Iris pigment epithelial cell (primary cell): ENCODE data around the gene ALG2.

ENCODE experiments used
- DNase-seq: peaks from one replicate; pipeline ENCODE4 v3.0.0-alpha.2; 2011; ENCODE audit warnings: low read depth

Gene ALG2

DNA sequence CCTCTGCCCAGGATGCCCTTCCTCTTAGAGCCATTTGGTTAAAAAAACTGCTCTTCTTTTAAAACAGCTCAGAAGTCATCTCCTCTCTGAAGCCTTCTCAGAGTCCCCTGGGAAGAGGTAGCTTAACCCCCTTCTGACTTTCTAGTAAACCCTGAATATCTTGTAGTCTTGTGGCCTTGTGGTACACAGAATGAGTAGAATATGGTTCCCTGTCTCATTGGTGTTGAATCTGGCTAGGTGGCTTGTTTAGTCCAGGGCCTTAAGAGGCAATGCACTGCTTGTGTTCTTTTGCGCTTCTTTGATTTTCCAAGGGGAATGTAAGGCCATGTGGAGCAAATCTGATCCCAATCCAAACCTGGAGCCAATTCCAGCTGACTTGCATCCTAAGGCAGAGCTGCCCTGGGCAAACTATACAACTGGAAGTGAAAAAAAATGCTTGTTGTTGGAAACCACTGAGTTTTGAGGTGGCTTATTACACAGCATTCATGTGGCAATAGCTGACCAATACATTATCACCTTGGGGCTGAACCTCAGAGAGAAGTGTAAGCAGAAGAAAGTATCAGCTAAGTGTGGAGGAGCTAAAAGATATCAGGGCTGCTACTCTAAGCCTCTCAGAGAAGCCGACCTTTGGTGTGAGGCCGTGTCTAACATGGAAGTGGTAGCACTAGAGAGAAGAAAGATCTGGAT is 31.0 kb downstream of the ALG2 start:
- DNase-seq, result no peak

DNA sequence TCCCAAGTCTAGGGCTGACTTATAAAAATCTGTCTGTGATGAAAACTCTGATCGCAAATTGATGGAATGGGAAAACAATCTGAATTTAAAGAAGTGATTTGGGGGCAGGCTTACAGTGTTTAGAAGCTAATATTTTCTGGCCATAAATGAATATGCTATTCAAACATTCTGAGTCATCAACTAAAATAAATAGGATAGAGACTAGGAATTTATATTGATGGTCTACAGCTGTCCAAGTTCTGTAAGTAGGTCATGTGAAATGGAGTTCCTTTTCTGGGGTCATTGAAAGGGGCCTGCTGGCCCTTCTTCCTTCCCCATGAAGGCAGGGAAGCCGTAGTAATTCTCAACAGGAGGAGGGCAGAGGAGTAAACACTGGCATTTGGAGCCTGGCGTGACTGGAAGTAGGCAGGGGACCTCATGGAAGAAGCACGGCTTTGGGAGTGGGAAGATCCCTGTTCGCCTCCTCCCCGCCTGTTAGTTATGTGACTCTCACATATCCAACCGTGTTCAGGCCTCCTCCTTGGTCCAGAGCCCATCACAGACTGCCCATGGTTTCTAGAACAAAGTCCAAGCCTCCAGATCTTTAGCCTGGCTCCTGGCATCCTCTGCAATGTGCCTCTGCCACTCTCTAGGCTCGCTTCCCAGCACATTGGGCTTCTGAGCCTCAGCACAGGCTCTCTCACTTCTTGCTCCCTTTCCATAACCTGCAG is 31.7 kb downstream of the ALG2 start:
- DNase-seq, result peak; percentile 5

DNA sequence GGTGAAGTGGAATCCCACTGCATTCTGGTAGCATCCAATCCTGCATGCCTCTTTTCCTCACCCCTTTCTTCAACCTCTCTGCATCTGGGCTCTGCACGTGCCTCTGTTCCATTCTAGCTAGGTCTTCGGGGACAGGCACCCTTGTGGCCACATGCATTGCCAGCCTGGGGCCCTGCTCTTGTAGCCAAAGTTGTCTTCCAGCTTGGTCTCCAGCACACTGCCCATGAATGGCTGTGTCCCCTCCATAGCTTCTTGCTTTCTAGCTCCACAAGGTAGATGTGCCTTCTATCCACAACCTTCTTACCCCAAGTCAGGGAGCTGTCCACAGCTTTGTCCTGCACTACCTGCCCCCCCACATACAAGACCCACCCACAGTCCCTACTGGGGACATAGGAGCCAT is 32.6 kb downstream of the ALG2 start:
- no peak for DNase-seq

DNA sequence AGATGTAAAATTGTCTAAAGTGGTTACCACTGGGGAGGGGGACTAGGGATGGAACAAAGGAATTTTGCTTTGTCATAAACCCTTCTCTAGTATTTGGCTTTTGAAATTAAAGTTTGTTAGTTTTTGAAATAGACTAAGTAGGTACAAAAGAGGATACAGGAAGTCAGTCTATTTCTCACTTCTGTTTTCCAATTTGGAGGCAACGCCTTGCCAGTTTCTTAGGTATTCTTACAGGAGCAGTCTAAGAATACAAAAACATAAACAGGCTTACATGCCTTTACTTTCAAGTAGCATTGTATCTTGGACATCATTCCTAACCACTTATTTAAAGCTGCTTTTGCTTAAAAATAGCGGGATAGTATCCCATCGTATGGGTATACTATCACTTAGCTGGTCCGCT is 34.4 kb downstream of the ALG2 start:
- DNase-seq, result no peak

DNA sequence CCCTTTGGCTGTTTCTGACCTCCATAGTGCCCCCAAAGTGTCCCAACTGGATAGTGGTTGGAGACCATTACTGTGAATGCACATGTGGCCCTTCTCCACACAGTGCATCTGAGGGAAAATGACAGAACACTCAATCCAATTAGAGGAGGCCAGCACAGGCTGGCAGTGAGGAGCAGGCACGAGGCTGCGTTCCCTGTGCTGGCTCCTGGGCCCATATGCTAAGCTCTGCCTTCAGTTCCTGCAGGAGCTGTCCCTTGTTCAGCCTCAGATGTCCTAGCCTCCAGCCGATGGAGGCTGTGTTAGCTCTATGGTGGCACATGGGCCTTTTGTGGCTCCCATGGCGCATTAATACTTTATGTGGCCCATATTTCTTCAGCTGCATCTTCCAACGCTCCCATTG is 35.8 kb downstream of the ALG2 start:
- no peak for DNase-seq

DNA sequence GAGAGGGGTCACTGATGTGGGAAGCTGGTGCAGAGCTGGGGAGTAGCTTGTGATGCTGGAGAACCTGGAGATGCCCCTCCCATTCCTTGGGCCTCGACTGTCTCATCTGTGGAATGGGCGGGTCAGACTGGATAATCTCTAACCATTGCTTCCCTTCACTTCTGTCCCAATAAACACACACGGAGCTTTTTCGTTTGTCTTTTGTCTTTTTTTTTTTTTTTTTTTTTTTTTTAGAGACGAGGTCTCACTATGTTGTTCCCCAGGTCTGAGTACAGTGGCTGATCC is 36.5 kb downstream of the ALG2 start:
- no peak for DNase-seq

DNA sequence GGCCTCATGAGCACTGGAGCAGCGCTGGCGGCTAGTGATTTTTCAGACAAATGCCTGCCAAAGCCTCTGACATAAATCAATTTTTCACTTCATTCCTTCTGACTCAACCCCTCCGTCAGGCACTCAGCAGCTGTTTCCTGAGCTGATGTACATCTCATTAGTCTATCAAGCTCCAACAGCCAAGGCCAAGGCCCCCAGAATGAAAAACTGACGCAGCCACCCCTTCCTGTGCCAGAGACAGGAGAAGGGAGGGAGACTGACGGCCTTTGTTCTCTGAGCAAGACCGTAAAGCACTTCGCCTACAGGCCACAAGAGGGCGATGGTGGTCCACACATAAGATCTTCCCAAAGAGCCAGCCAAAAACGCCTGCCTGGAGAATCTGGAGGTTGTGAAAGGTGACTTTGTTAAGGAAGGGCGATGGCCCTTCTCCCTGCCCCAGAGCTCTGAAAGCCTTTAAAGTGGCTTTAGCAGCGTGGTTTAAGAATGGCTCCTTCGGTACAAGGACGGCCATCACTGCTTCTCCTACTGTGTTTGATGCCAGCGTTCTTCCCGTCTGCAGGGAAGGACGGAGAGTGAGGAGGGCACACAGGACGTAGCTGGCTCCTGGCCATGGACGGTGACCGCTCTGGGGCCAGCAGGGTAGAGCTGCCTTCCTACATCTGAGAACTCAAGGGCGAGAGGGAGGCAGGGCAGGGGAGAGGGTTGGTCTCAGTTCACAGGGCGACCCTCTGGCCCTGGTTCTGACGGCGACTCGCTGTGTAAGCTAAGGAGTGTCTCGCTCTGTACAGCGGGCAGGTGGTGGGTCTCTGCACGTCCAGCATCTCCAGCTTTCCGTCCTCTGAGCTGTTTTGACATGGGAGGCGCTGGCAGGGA is 37.0 kb downstream of the ALG2 start:
- DNase-seq, result peak; percentile 91

DNA sequence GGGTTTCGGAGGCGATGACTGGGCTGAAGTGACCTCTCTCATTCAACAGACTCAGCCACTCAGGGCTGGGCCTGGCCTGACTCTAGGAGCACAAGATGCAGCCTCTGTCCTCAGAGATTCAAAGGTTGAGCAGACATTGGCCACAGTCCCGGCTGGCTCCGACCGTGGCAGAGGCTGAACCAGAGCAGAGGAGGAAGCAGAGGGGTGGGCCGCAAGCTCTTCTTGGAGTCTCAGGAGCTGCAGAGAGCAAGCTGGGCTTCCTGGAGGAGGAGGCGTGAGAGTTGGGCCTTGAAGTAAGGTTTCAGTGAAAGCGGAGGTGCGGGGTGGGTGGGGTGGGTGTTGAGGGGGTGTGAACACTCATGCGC is 37.6 kb downstream of the ALG2 start:
- no peak for DNase-seq

DNA sequence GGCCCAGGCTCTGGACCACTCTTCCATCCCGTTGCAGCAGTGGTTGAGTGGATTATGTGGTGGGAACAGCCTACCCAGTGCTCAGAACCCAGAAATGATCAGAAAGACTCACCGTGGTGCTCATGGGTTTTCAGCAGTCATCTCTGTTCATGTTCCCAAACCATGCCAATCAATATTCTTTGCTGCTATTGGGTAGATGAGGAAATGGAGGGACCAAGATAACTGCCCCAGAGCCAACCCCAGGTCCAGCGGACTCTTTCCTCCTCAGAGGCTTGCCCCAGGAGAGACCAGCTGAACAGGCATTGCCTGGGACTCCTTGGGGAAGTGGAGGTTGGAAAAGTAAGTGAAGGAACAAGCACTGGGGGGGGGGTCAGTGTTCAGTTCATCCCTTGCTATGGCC is 38.1 kb downstream of the ALG2 start:
- no peak for DNase-seq

DNA sequence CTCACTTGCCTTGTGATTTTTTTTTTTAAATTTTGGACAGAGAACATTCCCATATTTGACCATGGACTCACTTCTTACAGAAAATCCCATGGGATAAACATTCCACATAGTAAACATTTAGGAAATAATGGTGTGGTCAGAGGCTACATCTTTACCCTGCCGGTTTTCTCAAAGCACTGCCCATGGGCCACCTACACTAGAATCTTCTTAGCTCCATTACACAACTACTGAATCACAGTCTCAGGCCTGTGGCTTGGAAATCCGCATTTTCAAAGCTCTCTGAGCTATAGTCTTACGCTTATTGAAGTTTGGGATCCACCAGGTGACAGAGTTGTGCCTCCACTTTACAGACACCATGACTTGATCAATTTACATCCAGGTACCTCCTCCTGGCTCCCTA is 39.4 kb downstream of the ALG2 start:
- DNase-seq, result no peak

DNA sequence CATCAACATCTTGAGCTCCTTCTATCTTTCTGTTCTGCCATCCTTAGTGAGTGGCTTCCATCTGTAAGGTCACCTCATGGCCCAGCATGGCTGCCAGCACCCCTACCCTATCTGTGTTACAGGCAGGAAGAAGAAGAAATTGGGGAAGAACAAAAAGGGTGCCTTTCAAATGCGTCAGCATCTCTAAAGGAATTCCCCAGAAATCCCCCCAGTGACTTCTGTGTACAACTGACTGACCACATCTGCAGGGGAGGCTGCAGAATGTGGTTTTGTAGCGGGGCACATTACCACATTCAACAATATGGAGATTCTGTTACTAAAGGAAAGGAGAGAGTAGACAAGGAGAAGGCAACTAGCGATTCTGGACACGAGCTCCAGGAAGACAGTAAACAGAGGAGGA is 40.1 kb downstream of the ALG2 start:
- DNase-seq, result peak; percentile 70

DNA sequence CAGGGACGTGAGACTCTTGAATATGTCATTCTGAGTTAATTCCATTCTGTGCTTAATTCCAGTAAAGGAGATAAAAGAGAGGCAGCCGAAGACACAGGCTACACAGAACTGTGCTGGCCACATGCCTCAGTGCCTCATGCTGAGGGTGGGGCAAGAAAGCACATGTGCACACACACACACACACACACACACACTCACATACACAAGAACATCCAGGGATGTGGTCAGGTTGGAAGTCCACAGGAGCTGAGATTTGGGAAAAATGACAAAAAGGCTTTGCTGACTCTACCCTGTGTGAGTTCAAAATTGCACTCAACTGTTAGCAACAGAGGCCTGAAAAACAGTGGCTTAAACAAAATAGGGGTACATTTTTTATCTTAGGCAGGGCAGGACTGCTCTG is 40.5 kb downstream of the ALG2 start:
- DNase-seq, result no peak

DNA sequence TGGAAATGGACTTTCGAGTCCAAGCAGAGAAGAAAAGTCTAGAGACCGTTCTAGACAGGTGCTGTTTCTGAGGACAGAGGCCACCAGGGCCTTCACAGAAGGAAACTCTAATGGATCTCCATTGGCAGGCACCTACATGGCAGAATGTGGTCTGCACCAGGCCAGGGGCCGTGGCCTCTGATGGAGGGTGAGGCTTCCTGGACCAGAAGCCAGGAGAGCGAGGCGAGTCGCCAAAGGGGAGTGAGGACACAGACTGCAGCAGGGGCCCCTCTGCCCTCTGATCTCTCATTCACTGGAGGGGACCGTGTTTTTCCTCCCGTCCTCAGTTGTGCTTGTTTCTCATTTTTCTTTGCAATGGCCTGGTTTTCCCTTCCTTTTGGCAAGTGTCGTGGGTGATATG is 41.1 kb downstream of the ALG2 start:
- DNase-seq, result no peak

DNA sequence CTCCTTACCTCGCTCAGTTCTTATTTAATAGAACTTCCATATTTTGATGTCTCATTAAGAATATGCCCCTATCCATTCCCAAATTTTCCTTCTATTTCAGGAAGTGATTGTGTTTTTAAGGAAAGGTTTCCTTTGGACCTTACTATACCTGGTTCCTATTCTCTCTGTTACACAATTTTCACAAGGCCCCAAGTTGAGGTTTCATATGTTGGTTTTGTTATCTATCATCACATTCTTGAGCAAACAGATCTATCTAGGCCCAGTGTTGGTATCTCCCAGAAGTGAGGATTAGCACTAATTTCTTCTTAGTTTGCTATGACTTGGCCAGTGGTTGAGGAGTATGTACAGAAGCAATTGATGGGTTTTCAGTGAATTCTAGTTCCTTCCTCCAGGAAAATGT is 41.5 kb downstream of the ALG2 start:
- DNase-seq, result no peak

DNA sequence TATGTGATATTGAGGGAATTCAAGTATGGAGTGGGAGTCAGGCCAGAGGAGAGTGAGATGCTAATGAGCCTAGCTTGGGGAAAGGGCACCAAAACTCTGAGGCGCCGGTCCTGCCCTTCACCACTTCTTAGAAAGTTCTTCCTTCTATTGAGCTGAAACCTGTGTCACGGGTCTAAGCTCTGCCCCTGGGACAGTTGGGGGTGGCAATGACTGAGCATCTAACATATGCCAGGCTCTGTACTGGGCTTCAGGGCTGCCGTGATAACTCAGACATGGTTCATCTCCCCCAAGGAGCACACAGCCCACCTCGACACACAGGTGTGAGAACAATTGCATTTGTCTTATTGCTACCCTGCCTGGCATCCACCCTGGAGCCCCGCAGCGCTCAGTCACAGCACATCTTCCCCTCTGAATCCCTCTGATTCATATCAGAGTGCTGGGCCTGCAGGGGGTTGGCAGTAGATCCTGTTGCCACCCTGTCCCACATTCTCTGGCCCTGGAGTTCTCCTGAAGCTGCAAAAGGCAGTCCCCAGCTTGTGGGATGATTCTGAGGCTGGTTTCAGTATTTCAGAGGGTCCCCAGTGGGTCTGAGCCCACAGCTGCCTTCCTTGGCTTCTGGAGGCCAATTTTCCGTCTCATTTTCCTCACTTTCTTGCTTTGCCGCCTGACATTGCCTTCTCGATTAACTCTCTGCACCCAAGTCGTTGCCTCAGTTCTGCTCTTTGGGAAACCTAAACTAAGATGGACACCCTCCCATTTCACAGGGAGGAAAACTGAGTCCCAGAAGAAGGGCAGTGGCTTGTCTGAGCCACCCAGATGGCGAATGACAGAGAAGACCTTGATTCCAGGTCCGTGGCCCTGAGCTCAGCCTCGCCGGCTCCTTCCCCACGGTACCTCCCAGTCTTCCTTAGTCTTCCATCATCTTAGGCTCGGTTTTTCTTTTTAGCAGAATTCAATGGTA is 42.5 kb downstream of the ALG2 start:
- no peak for DNase-seq

DNA sequence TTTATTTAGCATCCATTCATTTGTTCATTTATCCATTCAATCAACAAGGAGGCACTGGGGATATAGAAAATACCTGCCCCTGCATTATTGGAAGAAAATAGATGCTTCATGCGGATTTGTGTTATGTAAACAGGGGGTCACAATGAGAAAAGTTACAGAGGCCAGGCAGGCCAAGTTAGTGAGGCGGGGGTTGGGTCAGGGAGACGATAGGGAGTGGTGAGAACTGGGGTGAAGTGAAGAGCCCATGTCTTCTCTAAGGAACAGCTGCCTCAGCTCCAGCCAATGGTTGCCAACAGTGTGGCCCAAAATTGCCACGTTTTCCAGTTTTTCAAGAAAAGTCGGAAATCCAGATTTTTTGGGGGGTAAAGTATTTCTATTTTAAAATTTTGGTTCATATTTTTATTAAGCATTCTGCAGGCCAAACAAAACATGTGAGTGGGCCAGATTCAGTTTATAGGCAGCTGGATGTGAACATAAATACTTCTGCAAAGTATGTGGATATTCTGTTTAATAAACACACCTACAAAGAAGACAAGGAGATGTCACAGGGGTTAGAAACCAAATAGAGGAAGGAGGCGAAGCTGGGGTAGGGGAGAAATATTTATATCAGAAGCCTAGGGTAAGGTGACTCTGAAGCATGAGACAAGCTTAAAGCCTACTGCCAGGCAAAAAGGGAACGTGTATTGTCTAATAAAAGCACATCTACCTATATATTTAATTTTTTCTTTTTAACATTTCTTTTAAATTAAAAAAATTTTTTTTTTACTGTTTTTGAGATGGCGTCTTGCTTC is 44.0 kb downstream of the ALG2 start:
- no peak for DNase-seq

DNA sequence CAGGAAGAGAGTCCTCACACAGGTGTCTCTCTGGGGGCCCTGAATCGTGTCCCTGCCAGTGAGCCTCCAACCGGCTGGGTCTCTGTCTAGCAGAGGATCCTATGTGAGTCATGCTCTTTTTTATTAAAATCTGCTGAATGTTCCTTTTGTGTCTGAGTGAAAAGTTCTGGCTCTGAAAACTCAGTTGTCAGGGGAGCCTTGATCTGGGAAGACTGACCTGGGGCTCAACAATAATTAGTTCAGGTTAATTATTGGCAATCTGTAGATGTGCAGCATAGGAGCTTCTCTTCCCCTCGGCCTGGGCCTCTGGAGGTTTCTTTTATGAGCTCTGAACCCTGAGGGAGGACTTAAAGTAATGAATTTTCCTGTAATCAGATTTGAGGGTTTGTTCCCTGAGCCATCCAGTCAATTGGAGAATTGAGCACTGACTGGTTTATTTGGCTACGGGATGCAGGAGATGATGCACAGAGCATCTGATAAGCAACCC is 45.2 kb downstream of the ALG2 start:
- no peak for DNase-seq

DNA sequence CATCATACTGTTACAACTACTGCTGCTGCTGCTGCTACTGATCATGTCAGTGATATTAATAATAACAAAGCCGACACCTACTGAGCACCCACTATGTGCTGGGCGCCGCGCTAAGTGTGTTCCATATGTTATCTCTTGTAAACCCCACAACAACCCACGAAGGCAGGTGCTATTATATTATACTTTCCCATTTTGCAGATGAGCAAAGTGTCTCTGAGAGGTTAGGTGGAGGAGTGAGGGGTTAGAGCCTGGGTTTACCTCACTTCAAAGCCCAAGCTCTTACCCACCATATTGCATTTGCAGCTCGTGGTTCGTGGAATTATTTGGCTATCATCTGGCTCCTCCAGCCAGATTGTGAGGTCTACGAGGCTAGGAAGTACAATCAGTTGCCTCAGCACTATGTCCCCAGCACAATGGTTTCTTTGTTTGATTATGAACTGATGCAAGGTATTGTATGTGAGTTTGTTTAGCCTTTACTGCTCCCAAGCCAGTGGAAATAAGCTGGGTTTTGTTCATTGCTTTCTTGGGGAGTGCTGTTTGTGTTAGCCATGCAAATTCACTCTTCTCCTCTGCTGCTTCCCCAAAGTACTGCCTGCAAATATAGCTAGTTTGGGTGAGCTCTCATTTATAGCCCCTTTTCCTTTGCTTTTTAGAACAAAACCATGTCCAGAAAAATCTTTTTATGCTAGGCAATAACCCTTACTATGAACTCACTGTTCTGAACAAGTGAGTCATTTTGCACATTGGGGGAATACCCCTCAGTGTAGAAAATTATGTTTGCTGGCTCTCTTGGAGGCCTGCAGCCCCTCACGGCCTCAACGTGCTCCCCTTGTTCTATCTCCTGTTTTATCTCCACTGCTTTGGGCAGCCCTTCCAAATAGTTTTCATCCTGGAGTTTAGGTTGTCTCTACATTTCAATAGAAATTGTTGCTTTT is 47.9 kb downstream of the ALG2 start:
- peak; percentile 29 for DNase-seq

DNA sequence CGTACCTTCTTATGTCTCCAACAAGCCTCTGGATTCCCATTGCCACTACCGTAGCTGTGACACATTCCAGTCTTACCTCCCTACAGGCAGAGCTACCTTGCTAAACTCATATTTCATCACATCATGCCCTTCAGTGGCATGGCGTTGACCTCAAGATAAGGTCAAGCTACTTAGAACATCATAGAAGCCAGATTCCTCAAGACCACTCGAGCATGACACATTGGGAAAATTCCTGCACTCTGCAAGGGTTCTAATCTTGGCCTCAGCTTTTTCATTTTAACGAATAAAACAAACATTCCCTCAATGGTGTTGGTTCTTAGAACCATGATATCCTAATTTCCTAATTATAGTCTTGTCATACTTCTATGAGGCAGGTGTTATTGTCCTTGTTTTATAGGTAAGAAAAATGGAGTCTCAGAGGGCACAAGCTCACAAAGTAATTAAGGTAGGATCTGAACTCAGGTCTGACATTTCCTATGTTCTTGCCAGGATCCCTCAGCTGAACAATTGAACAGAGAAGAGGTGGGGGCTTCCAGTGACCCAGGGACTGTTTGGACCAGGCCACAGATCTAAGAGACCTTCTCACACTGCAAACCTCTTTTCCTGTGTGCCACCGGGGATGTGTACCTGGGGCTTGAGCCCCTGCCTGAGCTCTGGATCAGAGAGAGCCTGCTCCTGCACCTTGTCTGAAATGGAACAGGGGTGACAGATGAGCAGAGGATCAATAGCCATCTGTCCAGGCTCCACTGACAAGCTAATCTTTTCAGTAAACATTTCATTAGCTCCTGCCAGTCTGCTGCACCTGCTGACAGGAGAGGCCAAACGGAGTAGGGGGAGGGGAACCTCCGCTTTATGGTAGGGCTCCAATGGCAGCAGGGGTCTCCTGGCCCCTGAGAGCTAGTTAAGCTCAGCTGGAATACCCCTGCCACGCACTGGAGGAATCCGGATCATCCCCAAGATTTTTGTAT is 49.3 kb downstream of the ALG2 start:
- no peak for DNase-seq
